Fibroblast of upper back skin (primary cell): Measurements from ENCODE around the gene DYNC1LI1.

Source experiments
- DNase-seq: peaks from one replicate; pipeline ENCODE4 v3.0.0-alpha.2; 2013

DYNC1LI1 gene

GRCh38 chr3:32487781-32488473 lies 82.7 kb downstream of the DYNC1LI1 start:
- no peak for DNase-seq

- DNase-seq, result no peak
These were observed 86.2 kb downstream of the DYNC1LI1 start for GRCh38 chr3:32484436-32484835.

- no peak for DNase-seq
These were observed 86.9 kb downstream of the DYNC1LI1 start for GRCh38 chr3:32483772-32484171.

- no peak for DNase-seq
These were observed 88.0 kb downstream of the DYNC1LI1 start for GRCh38 chr3:32482693-32483092.

- DNase-seq, result no peak
These were observed 88.6 kb downstream of the DYNC1LI1 start for GRCh38 chr3:32481791-32482631.

- no peak for DNase-seq
These were observed 90.1 kb downstream of the DYNC1LI1 start for GRCh38 chr3:32480604-32481003.
